M059J (cell line): ENCODE results near the gene ARSH. TPM values are rescaled to one million over a fixed set of nuclear protein-coding genes. Genes with fewer than 3 reads are reported as not detected.
A peak's percentile ranks its signal among the peaks of the same experiment; 100 is the strongest.
"Not testable (repeated sequence)": the region's sequence is repeated elsewhere in the genome, so short reads cannot be mapped to it uniquely, and the experiment has no call there.

ENCODE experiments used
- DNase-seq: peaks from one replicate; pipeline ENCODE4 v3.0.0-alpha.2; 2012; ENCODE audit warnings: low read depth
- total RNA-seq: library from RNA; depleted of rRNA; stranded (reverse); fragments of >200 nt; shearing (Covaris generic); gene quantifications from 2 replicates; pipeline ENCODE4 v1.2.3, GENCODE V29; 2014; rRNA removed

Gene ARSH
- total RNA-seq, 1 experiment from 2014 or later, result not detected

DNA sequence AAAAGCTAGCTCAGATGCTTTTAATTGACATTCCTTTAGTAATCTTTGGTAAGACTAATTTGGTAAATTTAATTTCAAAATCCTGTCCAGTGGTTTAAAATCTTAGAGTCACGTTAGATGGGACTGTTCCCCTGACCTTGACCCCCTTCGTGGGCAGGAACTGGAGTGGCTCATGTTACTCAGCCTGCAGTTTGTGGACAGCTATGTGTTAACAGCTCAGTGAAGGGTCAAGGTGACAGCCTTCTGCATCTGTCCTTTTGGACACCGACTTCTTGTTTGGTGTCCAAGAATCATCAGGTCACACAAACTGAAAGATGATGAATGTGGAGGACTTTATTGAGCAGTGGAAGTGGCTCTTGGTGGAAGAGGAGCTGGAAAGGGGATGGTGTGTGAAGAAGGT is 37.9 kb downstream of the ARSH start:
- DNase-seq, result no peak

GRCh38 chrX:3044671-3045070 is 38.3 kb downstream of the ARSH start:
- DNase-seq, result no peak

- peak; percentile 56 for DNase-seq
Observed at GRCh38 chrX:3046253-3047240, 40.2 kb downstream of the ARSH start.

DNA sequence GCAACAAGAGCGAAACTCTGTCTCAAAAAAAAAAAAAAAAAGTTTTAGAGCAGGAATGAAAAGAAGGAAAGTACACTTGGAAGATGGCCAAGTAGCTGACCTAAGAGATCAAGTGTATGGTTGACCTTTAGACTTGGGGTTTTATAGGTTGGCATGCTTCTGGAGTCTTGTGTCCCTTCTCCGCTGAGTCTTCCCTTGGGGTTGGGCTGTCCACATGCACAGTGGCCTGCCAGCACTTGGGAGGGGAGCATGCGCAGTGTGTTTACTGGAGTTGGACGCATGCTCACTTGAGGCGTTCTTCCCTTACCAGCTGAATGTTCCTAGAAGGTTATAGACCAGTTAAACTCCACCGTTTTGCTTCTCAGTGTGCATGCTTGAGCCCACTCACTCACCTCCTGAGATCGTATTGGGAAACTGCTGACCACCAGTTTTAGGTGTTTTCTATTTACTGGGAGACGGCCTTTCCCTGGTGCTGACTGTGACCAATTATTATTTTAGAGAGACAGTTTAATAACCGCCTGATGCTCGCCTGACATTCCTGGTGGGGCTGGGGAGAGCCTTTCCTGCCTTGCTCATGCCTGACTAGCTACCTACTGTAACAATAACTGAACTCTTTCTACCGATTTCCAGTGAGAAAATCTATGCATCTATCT is 44.3 kb downstream of the ARSH start:
- not testable (repeated sequence) for DNase-seq

GRCh38 chrX:3052860-3053259 is 46.5 kb downstream of the ARSH start:
- no peak for DNase-seq

GRCh38 chrX:3066555-3066954 is 60.2 kb downstream of the ARSH start:
- DNase-seq, result peak; percentile 32

GRCh38 chrX:3075959-3076358 is 69.6 kb downstream of the ARSH start:
- DNase-seq, result no peak

- DNase-seq, result no peak
Observed at GRCh38 chrX:3076416-3076991, 70.2 kb downstream of the ARSH start.

Other genes with a start within 250 kb of the ARSH start
- 3.9 and 5.2 TPM in 2 replicates for gene GYG2, start 177.6 kb upstream of the ARSH start, total RNA-seq
- gene ARSD, start 77.2 kb upstream of the ARSH start, total RNA-seq, result 23.0 and 23.1 TPM in 2 replicates
- 0.07 and 0.17 TPM in 2 replicates for gene ARSF, start 34.9 kb downstream of the ARSH start, total RNA-seq